GM23338 (cell line): ENCODE results near the gene ROR1. TPM values are rescaled to one million over a fixed set of nuclear protein-coding genes. Genes with fewer than 3 reads are reported as not detected.

Source experiments
- ATAC-seq: fragments of 200-7000 bp; cut with Tn5 transposase; 3 replicates; pipeline ENCODE4 v1.9.1; 2020
- DNase-seq: peaks from one replicate; pipeline ENCODE4 v3.0.0-alpha.2; 2015; ENCODE audit warnings: low spot score
- H2AFZ ChIP-seq: fragments of 200-600 bp; sonication (generic); 2 replicates; pipeline ENCODE4 v1.8.0; 2016; ENCODE audit warnings: antibody characterized with exemption, mild to moderate bottlenecking, moderate library complexity
- H3F3A ChIP-seq: fragments of 200-600 bp; sonication (generic); replicated peaks from 2 replicates; pipeline ENCODE4 v1.8.0; 2017; ENCODE audit warnings: antibody characterized with exemption, mixed run types, low read depth
- H3K27ac ChIP-seq: fragments of 200-600 bp; sonication (generic); 2 replicates; pipeline ENCODE4 v1.6.1; 2016; ENCODE audit warnings: low read depth
- H3K27me3 ChIP-seq: fragments of 200-600 bp; sonication (generic); 2 replicates; pipeline ENCODE4 v1.8.0; 2016; ENCODE audit warnings: mild to moderate bottlenecking, mixed run types, moderate library complexity; ENCODE audit not compliant: insufficient read depth
- H3K36me3 ChIP-seq: fragments of 200-600 bp; sonication (generic); 2 replicates; pipeline ENCODE4 v1.8.0; 2016; ENCODE audit warnings: mild to moderate bottlenecking; ENCODE audit not compliant: insufficient read depth
- H3K4me1 ChIP-seq: fragments of 200-600 bp; sonication (generic); 2 replicates; pipeline ENCODE4 v1.8.0; 2016; ENCODE audit warnings: mild to moderate bottlenecking, moderate library complexity; ENCODE audit not compliant: insufficient read depth
- H3K4me2 ChIP-seq: fragments of 200-600 bp; sonication (generic); 2 replicates; pipeline ENCODE4 v1.7.1; 2017; ENCODE audit warnings: mixed run types
- H3K4me3 ChIP-seq: fragments of 200-600 bp; sonication (generic); 2 replicates; pipeline ENCODE4 v1.6.1; 2016; ENCODE audit warnings: mixed run types
- H3K79me2 ChIP-seq: fragments of 200-600 bp; sonication (generic); replicated peaks from 2 replicates; pipeline ENCODE4 v1.8.0; 2017; ENCODE audit warnings: mild to moderate bottlenecking; ENCODE audit not compliant: insufficient read depth
- H3K9me2 ChIP-seq: fragments of 200-600 bp; sonication (generic); 2 replicates; pipeline ENCODE4 v1.8.0; 2017; ENCODE audit not compliant: insufficient read depth
- H4K20me1 ChIP-seq: fragments of 200-600 bp; sonication (generic); replicated peaks from 2 replicates; pipeline ENCODE4 v1.8.0; 2017; ENCODE audit warnings: mild to moderate bottlenecking; ENCODE audit not compliant: insufficient read depth
- H3K27ac Mint-ChIP-seq: 2 replicates; pipeline ENCODE4 v1.8.0; 2020; ENCODE audit warnings: inconsistent platforms, mild to moderate bottlenecking, moderate library complexity, mixed read lengths
- H3K27me3 Mint-ChIP-seq: 3 replicates; pipeline ENCODE4 v1.8.0; 2022; ENCODE audit warnings: low read depth, mild to moderate bottlenecking, moderate library complexity, mixed read lengths, inconsistent platforms; ENCODE audit not compliant: insufficient read depth, poor library complexity
- H3K36me3 Mint-ChIP-seq: 3 replicates; pipeline ENCODE4 v1.8.0; 2021; ENCODE audit warnings: low read depth, mild to moderate bottlenecking, inconsistent platforms, moderate library complexity, mixed read lengths
- H3K4me1 Mint-ChIP-seq: 3 replicates; pipeline ENCODE4 v1.8.0; 2020; ENCODE audit warnings: mild to moderate bottlenecking, inconsistent platforms, mixed read lengths
- H3K4me3 Mint-ChIP-seq: 3 replicates; pipeline ENCODE4 v1.8.0; 2021; ENCODE audit warnings: moderate library complexity, mild to moderate bottlenecking, inconsistent platforms, mixed read lengths
- H3K9me3 Mint-ChIP-seq: 3 replicates; pipeline ENCODE4 v1.8.0; 2020; ENCODE audit warnings: moderate library complexity, mild to moderate bottlenecking, inconsistent platforms, mixed read lengths
- STAT1 ChIP-seq: IDR thresholded peaks from one replicate; pipeline ENCODE4 v1.6.1; 2016; ENCODE audit warnings: antibody characterized with exemption; ENCODE audit not compliant: unreplicated experiment
- polyA plus RNA-seq: library from polyadenylated mRNA; unstranded; fragments of >200 nt; fragmentation: Nextera tagmentation; extraction: Ambion mirVana; gene quantifications from 2 replicates; pipeline ENCODE4 v1.2.1, GENCODE V29; 2016
- total RNA-seq: library from RNA; depleted of rRNA; stranded (reverse); fragments of >200 nt; shearing (Covaris generic); gene quantifications from 2 replicates; pipeline ENCODE4 v1.2.3, GENCODE V29; 2014
- TF ChIP-seq, protein P1 (sequence below): fragments of 250-450 bp; sonication (Bioruptor Pico); IDR thresholded peaks from 2 replicates; pipeline ENCODE4 v1.5.0; 2020; ENCODE audit warnings: mild to moderate bottlenecking, moderate library complexity
- TF ChIP-seq, protein P2 (sequence below), 2 experiments: fragments of 200-600 bp in 1 of 2; sonication (generic) in 1 of 2; conservative IDR thresholded peaks; 2 replicates each; pipeline versions ENCODE4 v1.5.1 to v1.6.1; 2016 to 2017; ENCODE audit warnings: antibody characterized with exemption in 2 of 2, low read depth in 2 of 2, mild to moderate bottlenecking in 2 of 2, moderate library complexity in 1 of 2

The ROR1 gene
- total and polyA plus RNA-seq, 2 experiments from 2014 or later, result 59.7 to 96.0 TPM

DNA sequence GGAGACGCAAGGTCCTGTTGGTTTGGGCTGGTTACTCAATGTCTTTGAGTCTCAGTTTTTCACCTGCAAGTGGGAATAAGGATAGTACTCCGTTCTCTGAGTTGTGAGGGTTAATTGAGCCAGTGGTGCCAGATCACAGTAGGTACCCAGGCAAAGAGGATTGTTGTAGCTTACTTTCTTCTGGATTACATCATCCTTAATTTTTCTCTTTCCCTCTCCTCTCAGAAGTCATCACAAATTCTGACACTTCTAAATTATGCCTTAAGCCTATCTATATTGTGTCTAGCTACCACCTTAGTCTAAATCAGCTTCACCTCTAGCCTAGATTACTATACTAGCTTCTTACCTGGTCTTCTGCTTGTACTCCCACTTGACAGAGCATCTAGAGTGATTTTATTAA lies 149.5 kb downstream of the ROR1 start (continued):
- TF ChIP-seq, protein P1, sequence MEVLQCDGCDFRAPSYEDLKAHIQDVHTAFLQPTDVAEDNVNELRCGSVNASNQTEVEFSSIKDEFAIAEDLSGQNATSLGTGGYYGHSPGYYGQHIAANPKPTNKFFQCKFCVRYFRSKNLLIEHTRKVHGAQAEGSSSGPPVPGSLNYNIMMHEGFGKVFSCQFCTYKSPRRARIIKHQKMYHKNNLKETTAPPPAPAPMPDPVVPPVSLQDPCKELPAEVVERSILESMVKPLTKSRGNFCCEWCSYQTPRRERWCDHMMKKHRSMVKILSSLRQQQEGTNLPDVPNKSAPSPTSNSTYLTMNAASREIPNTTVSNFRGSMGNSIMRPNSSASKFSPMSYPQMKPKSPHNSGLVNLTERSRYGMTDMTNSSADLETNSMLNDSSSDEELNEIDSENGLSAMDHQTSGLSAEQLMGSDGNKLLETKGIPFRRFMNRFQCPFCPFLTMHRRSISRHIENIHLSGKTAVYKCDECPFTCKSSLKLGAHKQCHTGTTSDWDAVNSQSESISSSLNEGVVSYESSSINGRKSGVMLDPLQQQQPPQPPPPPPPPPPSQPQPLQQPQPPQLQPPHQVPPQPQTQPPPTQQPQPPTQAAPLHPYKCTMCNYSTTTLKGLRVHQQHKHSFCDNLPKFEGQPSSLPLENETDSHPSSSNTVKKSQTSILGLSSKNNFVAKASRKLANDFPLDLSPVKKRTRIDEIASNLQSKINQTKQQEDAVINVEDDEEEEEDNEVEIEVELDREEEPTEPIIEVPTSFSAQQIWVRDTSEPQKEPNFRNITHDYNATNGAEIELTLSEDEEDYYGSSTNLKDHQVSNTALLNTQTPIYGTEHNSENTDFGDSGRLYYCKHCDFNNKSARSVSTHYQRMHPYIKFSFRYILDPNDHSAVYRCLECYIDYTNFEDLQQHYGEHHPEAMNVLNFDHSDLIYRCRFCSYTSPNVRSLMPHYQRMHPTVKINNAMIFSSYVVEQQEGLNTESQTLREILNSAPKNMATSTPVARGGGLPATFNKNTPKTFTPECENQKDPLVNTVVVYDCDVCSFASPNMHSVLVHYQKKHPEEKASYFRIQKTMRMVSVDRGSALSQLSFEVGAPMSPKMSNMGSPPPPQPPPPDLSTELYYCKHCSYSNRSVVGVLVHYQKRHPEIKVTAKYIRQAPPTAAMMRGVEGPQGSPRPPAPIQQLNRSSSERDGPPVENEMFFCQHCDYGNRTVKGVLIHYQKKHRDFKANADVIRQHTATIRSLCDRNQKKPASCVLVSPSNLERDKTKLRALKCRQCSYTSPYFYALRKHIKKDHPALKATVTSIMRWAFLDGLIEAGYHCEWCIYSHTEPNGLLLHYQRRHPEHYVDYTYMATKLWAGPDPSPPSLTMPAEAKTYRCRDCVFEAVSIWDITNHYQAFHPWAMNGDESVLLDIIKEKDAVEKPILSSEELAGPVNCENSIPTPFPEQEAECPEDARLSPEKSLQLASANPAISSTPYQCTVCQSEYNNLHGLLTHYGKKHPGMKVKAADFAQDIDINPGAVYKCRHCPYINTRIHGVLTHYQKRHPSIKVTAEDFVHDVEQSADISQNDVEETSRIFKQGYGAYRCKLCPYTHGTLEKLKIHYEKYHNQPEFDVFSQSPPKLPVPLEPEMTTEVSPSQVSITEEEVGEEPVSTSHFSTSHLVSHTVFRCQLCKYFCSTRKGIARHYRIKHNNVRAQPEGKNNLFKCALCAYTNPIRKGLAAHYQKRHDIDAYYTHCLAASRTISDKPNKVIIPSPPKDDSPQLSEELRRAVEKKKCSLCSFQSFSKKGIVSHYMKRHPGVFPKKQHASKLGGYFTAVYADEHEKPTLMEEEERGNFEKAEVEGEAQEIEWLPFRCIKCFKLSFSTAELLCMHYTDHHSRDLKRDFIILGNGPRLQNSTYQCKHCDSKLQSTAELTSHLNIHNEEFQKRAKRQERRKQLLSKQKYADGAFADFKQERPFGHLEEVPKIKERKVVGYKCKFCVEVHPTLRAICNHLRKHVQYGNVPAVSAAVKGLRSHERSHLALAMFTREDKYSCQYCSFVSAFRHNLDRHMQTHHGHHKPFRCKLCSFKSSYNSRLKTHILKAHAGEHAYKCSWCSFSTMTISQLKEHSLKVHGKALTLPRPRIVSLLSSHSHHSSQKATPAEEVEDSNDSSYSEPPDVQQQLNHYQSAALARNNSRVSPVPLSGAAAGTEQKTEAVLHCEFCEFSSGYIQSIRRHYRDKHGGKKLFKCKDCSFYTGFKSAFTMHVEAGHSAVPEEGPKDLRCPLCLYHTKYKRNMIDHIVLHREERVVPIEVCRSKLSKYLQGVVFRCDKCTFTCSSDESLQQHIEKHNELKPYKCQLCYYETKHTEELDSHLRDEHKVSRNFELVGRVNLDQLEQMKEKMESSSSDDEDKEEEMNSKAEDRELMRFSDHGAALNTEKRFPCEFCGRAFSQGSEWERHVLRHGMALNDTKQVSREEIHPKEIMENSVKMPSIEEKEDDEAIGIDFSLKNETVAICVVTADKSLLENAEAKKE, result no peak
- TF ChIP-seq, protein P2, sequence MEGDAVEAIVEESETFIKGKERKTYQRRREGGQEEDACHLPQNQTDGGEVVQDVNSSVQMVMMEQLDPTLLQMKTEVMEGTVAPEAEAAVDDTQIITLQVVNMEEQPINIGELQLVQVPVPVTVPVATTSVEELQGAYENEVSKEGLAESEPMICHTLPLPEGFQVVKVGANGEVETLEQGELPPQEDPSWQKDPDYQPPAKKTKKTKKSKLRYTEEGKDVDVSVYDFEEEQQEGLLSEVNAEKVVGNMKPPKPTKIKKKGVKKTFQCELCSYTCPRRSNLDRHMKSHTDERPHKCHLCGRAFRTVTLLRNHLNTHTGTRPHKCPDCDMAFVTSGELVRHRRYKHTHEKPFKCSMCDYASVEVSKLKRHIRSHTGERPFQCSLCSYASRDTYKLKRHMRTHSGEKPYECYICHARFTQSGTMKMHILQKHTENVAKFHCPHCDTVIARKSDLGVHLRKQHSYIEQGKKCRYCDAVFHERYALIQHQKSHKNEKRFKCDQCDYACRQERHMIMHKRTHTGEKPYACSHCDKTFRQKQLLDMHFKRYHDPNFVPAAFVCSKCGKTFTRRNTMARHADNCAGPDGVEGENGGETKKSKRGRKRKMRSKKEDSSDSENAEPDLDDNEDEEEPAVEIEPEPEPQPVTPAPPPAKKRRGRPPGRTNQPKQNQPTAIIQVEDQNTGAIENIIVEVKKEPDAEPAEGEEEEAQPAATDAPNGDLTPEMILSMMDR (conservative IDR thresholded peaks at IDR 0.05; ENCODE audit: low read depth in 2 of 2), result no peak

DNA sequence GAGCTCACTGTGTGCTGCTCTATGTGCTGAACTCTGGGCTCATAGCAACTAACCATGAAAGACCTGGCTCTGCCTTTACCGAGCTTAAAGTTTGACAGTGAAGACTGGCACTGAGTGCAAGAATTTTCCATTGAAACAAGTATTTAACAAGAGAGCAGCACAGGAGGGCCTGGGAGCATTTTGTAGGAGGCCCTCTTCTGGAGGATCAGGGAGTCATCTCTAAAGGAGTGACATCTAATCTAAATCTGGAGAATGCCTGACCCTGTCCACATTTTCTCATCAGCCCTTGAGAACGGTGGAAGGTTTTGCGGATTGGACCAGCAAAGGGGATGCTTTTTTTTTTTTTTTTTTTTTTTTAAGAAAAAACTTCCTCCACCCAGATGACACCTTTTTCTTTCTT lies 150.8 kb downstream of the ROR1 start:
- H3K27me3 Mint-ChIP-seq, result peaks cover 4% of the 10 kb centered on the region
- H3K27ac Mint-ChIP-seq, result no peak overlapping the region
- Histone ChIP-seq H3K27me3 (no peaks in the 10 kb centered on the region), H2AFZ (no peak overlapping the region), H3K27ac (no peak overlapping the region), H3K4me2 (no peak overlapping the region), H4K20me1 (peaks cover 27% of the 10 kb centered on the region), H3K9me2 (no peaks in the 10 kb centered on the region), H3K4me3 (no peak overlapping the region), H3K36me3 (no peaks in the 10 kb centered on the region), H3F3A (no peaks in the 10 kb centered on the region), H3K79me2 (peaks cover 87% of the 10 kb centered on the region), H3K4me1 (peaks cover 47% of the 10 kb centered on the region)
- DNase-seq, result no peak
- H3K4me3 Mint-ChIP-seq, result no peak overlapping the region
- H3K36me3 Mint-ChIP-seq, result peaks cover 4% of the 10 kb centered on the region; the same call in 2 of the 3 replicates
- no peak for TF ChIP-seq STAT1
- TF ChIP-seq, protein P1, result peak; percentile 25; the same call in 1 of the 2 replicates
- TF ChIP-seq, protein P2 (conservative IDR thresholded peaks at IDR 0.05; ENCODE audit: low read depth in 2 of 2), result peak; percentile 24 to 41; a peak in 1 of 4 replicates
- H3K9me3 Mint-ChIP-seq, result peaks cover 4% of the 10 kb centered on the region; the same call in 2 of the 3 replicates
- H3K4me1 Mint-ChIP-seq, result peaks cover 60% of the 10 kb centered on the region
- peak; percentile 25; the same call in 2 of the 3 replicates for ATAC-seq
